Epidermal melanocyte (primary cell): ENCODE measurements around the gene SELP.
"Not testable (repeated sequence)": the region's sequence is repeated elsewhere in the genome, so short reads cannot be mapped to it uniquely, and the experiment has no call there.

Experiments
- DNase-seq: peaks from one replicate; pipeline ENCODE4 v3.0.0; 2011; ENCODE audit warnings: low spot score; ENCODE audit not compliant: insufficient read length

The SELP gene

GRCh38 chr1:169630006-169630405, at the start of gene SELP:
Gene SELP (minus strand): TSS chr1:169630124. CDS start chr1:169630074, 50 bp downstream.
- DNase-seq, result no peak

GRCh38 chr1:169679692-169680091, 49.8 kb upstream of the SELP start:
- no peak for DNase-seq

GRCh38 chr1:169676001-169676400, 46.1 kb upstream of the SELP start:
- no peak for DNase-seq

- DNase-seq, result no peak
Observed at GRCh38 chr1:169670836-169671235, 40.9 kb upstream of the SELP start.

- DNase-seq, result not testable (repeated sequence)
Observed at GRCh38 chr1:169670244-169670643, 40.3 kb upstream of the SELP start.

- not testable (repeated sequence) for DNase-seq
Observed at GRCh38 chr1:169667699-169668596, 38.0 kb upstream of the SELP start.

GRCh38 chr1:169667227-169667639, 37.3 kb upstream of the SELP start:
- DNase-seq, result not testable (repeated sequence)

GRCh38 chr1:169662680-169663079, 32.8 kb upstream of the SELP start:
- DNase-seq, result not testable (repeated sequence)

- DNase-seq, result not testable (repeated sequence)
Observed at GRCh38 chr1:169661066-169661465, 31.1 kb upstream of the SELP start.

GRCh38 chr1:169658777-169659176, 28.9 kb upstream of the SELP start:
- DNase-seq, result not testable (repeated sequence)

- DNase-seq, result no peak
Observed at GRCh38 chr1:169653873-169654272, 23.9 kb upstream of the SELP start.

GRCh38 chr1:169651035-169651434, 21.1 kb upstream of the SELP start:
- DNase-seq, result no peak

GRCh38 chr1:169650551-169650950, 20.6 kb upstream of the SELP start:
- no peak for DNase-seq

- DNase-seq, result no peak
Observed at GRCh38 chr1:169648709-169649108, 18.8 kb upstream of the SELP start.

GRCh38 chr1:169648187-169648586, 18.3 kb upstream of the SELP start:
- DNase-seq, result no peak

- no peak for DNase-seq
Observed at GRCh38 chr1:169647512-169647911, 17.6 kb upstream of the SELP start.

- DNase-seq, result no peak
Observed at GRCh38 chr1:169644297-169644696, 14.4 kb upstream of the SELP start.

- DNase-seq, result no peak
Observed at GRCh38 chr1:169634877-169635276, 5.0 kb upstream of the SELP start.

GRCh38 chr1:169634145-169634544, 4.2 kb upstream of the SELP start:
- no peak for DNase-seq

GRCh38 chr1:169631249-169631648, 1.3 kb upstream of the SELP start:
- no peak for DNase-seq

- no peak for DNase-seq
Observed at GRCh38 chr1:169624912-169625311, 5.0 kb downstream of the SELP start.

GRCh38 chr1:169624122-169624521, 5.8 kb downstream of the SELP start:
- DNase-seq, result no peak
